Smooth muscle cell (in vitro differentiated cells): ENCODE measurements around the gene SVEP1. TPM values are rescaled to one million over a fixed set of nuclear protein-coding genes. Genes with fewer than 3 reads are reported as not detected.
A peak's percentile ranks its signal among the peaks of the same experiment; 100 is the strongest.

Experiments used
- DNase-seq: peaks from one replicate; lab custom pipeline; 2025; ENCODE audit not compliant: unreplicated experiment; lab: John Stamatoyannopoulos, UW
- H2AFZ ChIP-seq: fragments of 200-600 bp; sonication (generic); 2 replicates; pipeline ENCODE4 v1.6.0; 2016; ENCODE audit warnings: antibody characterized with exemption, low read depth, mild to moderate bottlenecking
- H3F3A ChIP-seq: fragments of 200-600 bp; sonication (generic); 2 replicates; pipeline ENCODE4 v1.6.0; 2017; ENCODE audit warnings: antibody characterized with exemption, low read depth
- H3K27ac ChIP-seq: fragments of 200-600 bp; sonication (generic); 2 replicates; pipeline ENCODE4 v1.5.1; 2016; ENCODE audit warnings: low read depth, mild to moderate bottlenecking
- H3K27me3 ChIP-seq: fragments of 200-600 bp; sonication (generic); 2 replicates; pipeline ENCODE4 v1.6.1; 2016; ENCODE audit warnings: low read depth, mild to moderate bottlenecking
- H3K36me3 ChIP-seq: fragments of 200-600 bp; sonication (generic); 2 replicates; pipeline ENCODE4 v1.5.1; 2016; ENCODE audit warnings: low read depth
- H3K4me1 ChIP-seq: fragments of 200-600 bp; sonication (generic); 2 replicates; pipeline ENCODE4 v1.5.1; 2016; ENCODE audit warnings: low read depth
- H3K4me2 ChIP-seq: fragments of 200-600 bp; sonication (generic); 2 replicates; pipeline ENCODE4 v1.6.0; 2016; ENCODE audit warnings: mild to moderate bottlenecking
- H3K4me3 ChIP-seq: fragments of 200-600 bp; sonication (generic); 2 replicates; pipeline ENCODE4 v1.5.1; 2016; ENCODE audit warnings: mild to moderate bottlenecking
- H3K79me2 ChIP-seq: fragments of 200-600 bp; sonication (generic); 2 replicates; pipeline ENCODE4 v1.6.0; 2016; ENCODE audit warnings: low read depth, mild to moderate bottlenecking
- H3K9ac ChIP-seq: fragments of 200-600 bp; sonication (generic); 2 replicates; pipeline ENCODE4 v1.6.0; 2016; ENCODE audit warnings: low read depth
- H3K9me3 ChIP-seq: fragments of 200-600 bp; sonication (generic); replicated peaks from 2 replicates; pipeline ENCODE4 v1.5.1; 2016; ENCODE audit warnings: low read depth
- H4K20me1 ChIP-seq: fragments of 200-600 bp; sonication (generic); 2 replicates; pipeline ENCODE4 v1.6.0; 2016; ENCODE audit warnings: low read depth
- CTCF ChIP-seq: fragments of 200-600 bp; sonication (generic); IDR thresholded peaks from 2 replicates; pipeline ENCODE4 v1.5.1; 2017; ENCODE audit warnings: borderline replicate concordance, mild to moderate bottlenecking, antibody characterized with exemption; ENCODE audit not compliant: insufficient read depth, poor library complexity, severe bottlenecking
- WGBS: methylation state at CpG from one replicate; pipeline ENCODE4 v1.1.7; 2016; ENCODE audit warnings: low lambda C conversion rate; 5-methylcytosine and 5-hydroxymethylcytosine counted together
- polyA plus RNA-seq: library from polyadenylated mRNA; unstranded; fragments of >200 nt; fragmentation: Nextera tagmentation; extraction: Ambion mirVana; gene quantifications from 2 replicates; pipeline ENCODE4 v1.2.1, GENCODE V29; 2016
- total RNA-seq: library from RNA; depleted of rRNA; stranded (reverse); fragments of >200 nt; gene quantifications from 2 replicates; pipeline ENCODE4 v1.2.3, GENCODE V29; 2014

SVEP1 gene
- total RNA-seq (14.8 and 16.6 TPM in 2 replicates), polyA plus RNA-seq (4.8 and 6.4 TPM in 2 replicates)

GRCh38 chr9:110579034-110579861, at the start of gene SVEP1:
Gene SVEP1, minus strand, starts transcription at chr9:110579741. Its CDS starts 198 bp downstream, at chr9:110579543.
- Histone ChIP-seq H3K79me2 (peaks cover 18% of the 10 kb centered on the region), H4K20me1 (no peaks in the 10 kb centered on the region), H3K9me3 (no peaks in the 10 kb centered on the region), H3K4me3 (peak within 1 kb of the TSS; percentile 70), H3K9ac (peak within 1 kb of the TSS; percentile 50), H3K27me3 (no peaks in the 10 kb centered on the region), H3K27ac (peak within 1 kb of the TSS; percentile 59), H3K36me3 (no peaks in the 10 kb centered on the region), H3K4me1 (peaks cover 4% of the 10 kb centered on the region), H3F3A (peaks cover 5% of the 10 kb centered on the region), H3K4me2 (peak within 1 kb of the TSS; percentile 88), H2AFZ (peak within 1 kb of the TSS; percentile 91)
- peak; percentile 55 for DNase-seq
- whole genome bisulfite sequencing: under 1% methylated on average over 79 of the region's 89 CpGs
- no peak for TF ChIP-seq CTCF

GRCh38 chr9:110626101-110626829, 46.7 kb upstream of the SVEP1 start:
- DNase-seq: no peak
- H3K9ac ChIP-seq: no peak overlapping the region
- WGBS: 52% methylated on average over 9 of the region's 9 CpGs
- no peaks in the 10 kb centered on the region for H3K36me3 ChIP-seq
- no peak overlapping the region for H3K4me3 ChIP-seq
- no peaks in the 10 kb centered on the region for H3K79me2 ChIP-seq
- H3K27ac ChIP-seq: peak overlapping the region; percentile 66
- no peaks in the 10 kb centered on the region for H4K20me1 ChIP-seq
- H2AFZ ChIP-seq: no peak overlapping the region
- no peak for TF ChIP-seq CTCF
- no peaks in the 10 kb centered on the region for H3K4me1 ChIP-seq
- H3F3A ChIP-seq: no peaks in the 10 kb centered on the region
- no peak overlapping the region for H3K4me2 ChIP-seq
- no peaks in the 10 kb centered on the region for H3K27me3 ChIP-seq
- H3K9me3 ChIP-seq: no peaks in the 10 kb centered on the region

GRCh38 chr9:110623462-110624025, 44.0 kb upstream of the SVEP1 start:
- Histone ChIP-seq H3F3A (no peaks in the 10 kb centered on the region), H3K4me2 (peak overlapping the region; percentile 49), H3K4me1 (no peaks in the 10 kb centered on the region), H3K9ac (no peak overlapping the region), H3K27me3 (no peaks in the 10 kb centered on the region), H2AFZ (no peak overlapping the region), H3K4me3 (no peak overlapping the region), H3K27ac (no peak overlapping the region), H3K79me2 (no peaks in the 10 kb centered on the region), H3K36me3 (no peaks in the 10 kb centered on the region), H3K9me3 (no peaks in the 10 kb centered on the region), H4K20me1 (no peaks in the 10 kb centered on the region)
- peak; percentile 81 for TF ChIP-seq CTCF
- no peak for DNase-seq
- 38% methylated on average over 3 of the region's 3 CpGs for WGBS
